Sigmoid colon (tissue), 7 donors: Measurements from ENCODE around the gene ALOX5. TPM values are rescaled to one million over a fixed set of nuclear protein-coding genes. Genes with fewer than 3 reads are reported as not detected.

Experiments
- DNase-seq: peaks from one replicate; pipeline ENCODE4 v3.0.0-alpha.2; 2019
- H3K27ac ChIP-seq, 4 donors: fragments of 200-600 bp; sonication (generic); one replicate each; pipeline ENCODE4 v1.5.1; 2016 to 2019; ENCODE audit warnings: mild to moderate bottlenecking in 1 of 4
- H3K27me3 ChIP-seq, 3 donors: fragments of 200-600 bp; sonication (generic); one replicate each; pipeline ENCODE4 v1.5.1; 2019; ENCODE audit warnings: mild to moderate bottlenecking in 1 of 3
- H3K36me3 ChIP-seq, 4 donors: fragments of 200-600 bp; sonication (generic); one replicate each; pipeline ENCODE4 v1.5.1; 2016 to 2019
- H3K4me1 ChIP-seq, 4 donors: fragments of 200-600 bp; sonication (generic); one replicate each; pipeline ENCODE4 v1.5.1; 2017 to 2019
- H3K4me3 ChIP-seq, 4 donors: fragments of 200-600 bp; sonication (generic); one replicate each; pipeline ENCODE4 v1.5.1; 2017 to 2019; ENCODE audit warnings: mild to moderate bottlenecking in 2 of 4, moderate library complexity in 1 of 4
- H3K9me3 ChIP-seq, 4 donors: fragments of 200-600 bp in 3 of 4; sonication (generic) in 3 of 4; one replicate each; pipeline versions ENCODE4 v1.5.1 to v1.6.1; 2013 to 2019
- CTCF ChIP-seq, 4 experiments: fragments of 450-650 bp in 3 of 4; fragments of 200-600 bp in 1 of 4; IDR thresholded peaks; one replicate each; pipeline ENCODE4 v1.5.1; 2016 to 2019; ENCODE audit warnings: antibody characterized with exemption in 4 of 4, mild to moderate bottlenecking in 3 of 4, moderate library complexity in 2 of 4
- EP300 ChIP-seq, 4 donors: sonication (generic); formaldehyde crosslinking; IDR thresholded peaks; one replicate each; pipeline ENCODE4 v1.6.1; 2017; ENCODE audit warnings: antibody characterized with exemption in 4 of 4
- POLR2A ChIP-seq, 2 donors: fragments of 450-650 bp; IDR thresholded peaks; one replicate each; pipeline ENCODE4 v1.6.1; 2016; ENCODE audit warnings: antibody characterized with exemption in 2 of 2, mild to moderate bottlenecking in 2 of 2, moderate library complexity in 2 of 2
- POLR2AphosphoS5 ChIP-seq, 4 donors: sonication (generic); formaldehyde crosslinking; IDR thresholded peaks; one replicate each; pipeline ENCODE4 v1.6.1; 2017; ENCODE audit warnings: antibody characterized with exemption in 4 of 4
- WGBS, 2 donors: extraction: QIAGEN DNeasy Blood & Tissue Kit; methylation state at CpG; one replicate each; pipeline ENCODE4 v1.1.7; 2013; 5-methylcytosine and 5-hydroxymethylcytosine counted together
- intact Hi-C: fragments of 100-400 bp; cut with DNase I; formaldehyde crosslinking; loops from one replicate; pipeline ENCODE4 v1.15.1; 2023
- polyA plus RNA-seq, 3 donors: library from polyadenylated mRNA; stranded (reverse); fragments of 200-250 nt; gene quantifications; one replicate each; pipeline ENCODE4 v1.2.3, GENCODE V29; 2013
- total RNA-seq, 4 donors: library from RNA; depleted of rRNA; stranded (reverse); fragments of >200 nt; gene quantifications; one replicate each; pipeline ENCODE4 v1.1.0, GENCODE V29; 2016
- donor health status: healthy with polysubstance abuse.
- donor health status: Bipolar disorder and iron deficiency.
- donor health status: healthy.

ALOX5 gene
- total and polyA plus RNA-seq, 7 donors: 7.2 to 31.9 (median 23.2) TPM

DNA sequence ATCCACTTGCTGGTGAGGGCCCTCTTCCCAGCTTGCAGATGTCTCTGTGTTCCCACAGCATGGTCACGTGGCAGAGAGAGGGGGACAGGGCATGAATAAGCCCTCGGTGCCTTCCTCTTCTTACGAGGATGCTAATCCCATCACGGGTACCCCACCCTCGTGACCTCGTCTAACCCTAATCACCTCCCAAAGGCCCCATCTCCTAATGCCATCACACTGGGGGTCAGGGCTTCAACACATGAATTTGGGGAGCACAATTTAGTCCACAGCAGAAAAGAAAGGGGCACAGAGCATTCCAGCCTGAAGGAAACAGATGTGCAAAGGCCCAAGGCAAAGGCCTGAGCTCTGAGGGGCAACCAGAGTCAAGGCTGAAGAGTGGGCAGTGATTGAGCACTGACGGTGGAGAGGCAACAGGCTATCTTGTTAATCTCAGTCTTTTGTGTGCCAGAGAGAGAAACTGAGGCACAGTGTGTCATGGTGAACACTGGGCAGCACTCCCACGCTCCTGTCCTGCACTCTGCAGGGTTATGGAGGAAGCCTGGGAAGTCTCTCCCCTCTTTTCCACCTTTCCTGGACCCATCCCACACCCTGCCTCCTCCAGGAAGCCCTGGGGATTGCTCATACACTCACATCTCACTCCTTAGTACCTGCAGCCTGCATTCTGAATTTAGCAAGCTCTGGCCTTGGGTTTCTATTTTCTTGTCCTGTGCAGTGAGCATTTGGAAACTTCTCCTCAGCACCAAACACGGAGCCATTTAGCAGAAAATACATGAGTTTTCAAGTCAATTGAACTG lies 49.0 kb downstream of the ALOX5 start:
- TF ChIP-seq CTCF (IDR thresholded peaks at IDR 0.05) (no peak), POLR2AphosphoS5 (IDR thresholded peaks at IDR 0.05) (no peak), EP300 (IDR thresholded peaks at IDR 0.05) (no peak), POLR2A (IDR thresholded peaks at IDR 0.05) (no peak)
- H3K27me3 ChIP-seq: peaks cover 0 to 12% (median 9%) of the 10 kb centered on the region in 3 donors
- WGBS, 2 donors: 86 to 90% methylated on average over 9 of the region's 9 CpGs

GRCh38 chr10:45423976-45424499 lies 50.0 kb downstream of the ALOX5 start:
- intact Hi-C loops: no loop called here
- H3K4me3 ChIP-seq: no peak overlapping the region

More for the DNA sequence above, 49.0 kb downstream of the ALOX5 start:
- Histone ChIP-seq H3K4me3 (no peak overlapping the region), H3K27ac (no peak overlapping the region), H3K9me3 (no peaks in the 10 kb centered on the region), H3K36me3 (no peaks in the 10 kb centered on the region), H3K4me1 (peaks cover 0 to 32% (median 21%) of the 10 kb centered on the region in 4 donors)
- no peak for DNase-seq
- intact Hi-C loops: no loop called here

DNA sequence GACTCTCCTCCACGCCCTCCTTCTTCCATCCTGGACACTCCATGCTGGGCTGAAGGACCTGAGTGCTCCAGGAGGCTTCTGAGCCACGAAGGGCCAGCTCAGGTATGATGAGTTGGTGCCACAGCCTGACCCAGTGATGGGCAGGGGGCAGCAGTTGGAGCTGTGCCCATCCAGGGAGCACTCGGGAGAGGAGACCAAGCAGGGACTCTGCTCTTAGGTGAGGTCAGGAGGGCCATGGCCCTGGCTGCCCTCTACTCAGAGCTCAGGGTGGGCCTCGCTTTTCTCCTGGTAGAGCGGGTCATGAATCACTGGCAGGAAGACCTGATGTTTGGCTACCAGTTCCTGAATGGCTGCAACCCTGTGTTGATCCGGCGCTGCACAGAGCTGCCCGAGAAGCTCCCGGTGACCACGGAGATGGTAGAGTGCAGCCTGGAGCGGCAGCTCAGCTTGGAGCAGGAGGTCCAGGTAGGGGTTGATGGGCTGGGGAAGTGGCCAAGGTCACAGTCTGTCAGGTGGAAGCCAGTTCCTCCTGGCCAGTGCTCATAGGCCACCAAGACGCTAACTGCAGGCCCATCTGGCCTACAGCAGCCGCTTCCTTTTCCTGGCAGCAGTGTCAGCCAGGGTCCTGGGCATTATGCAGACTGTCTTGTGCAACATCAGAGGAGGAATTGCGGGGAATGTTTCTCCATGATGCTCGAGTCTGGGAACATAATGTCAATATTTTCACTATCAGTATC lies 50.8 kb downstream of the ALOX5 start:
- H3K27ac ChIP-seq: peak overlapping the region in 2 of 4 donors; percentile 9 to 27
- H3K4me1 ChIP-seq: peaks cover 0 to 21% (median 16%) of the 10 kb centered on the region in 4 donors
- H3K36me3 ChIP-seq: no peaks in the 10 kb centered on the region
- TF ChIP-seq CTCF (IDR thresholded peaks at IDR 0.05) (no peak), EP300 (IDR thresholded peaks at IDR 0.05) (peak in 1 of 4 donors; percentile 12), POLR2AphosphoS5 (IDR thresholded peaks at IDR 0.05) (peak in 2 of 4 donors; percentile 45 to 56), POLR2A (IDR thresholded peaks at IDR 0.05) (no peak)
- DNase-seq: peak; percentile 73
- H3K27me3 ChIP-seq: peaks cover 0 to 30% (median 26%) of the 10 kb centered on the region in 3 donors
- H3K9me3 ChIP-seq: no peaks in the 10 kb centered on the region
- 69 to 79% methylated on average over 15 of the region's 15 CpGs for WGBS, 2 donors
- H3K4me3 ChIP-seq: no peak overlapping the region
- intact Hi-C loops: no loop called here

More at GRCh38 chr10:45423976-45424499, 50.0 kb downstream of the ALOX5 start:
- Histone ChIP-seq H3K4me1 (peaks cover 0 to 25% (median 18%) of the 10 kb centered on the region in 4 donors), H3K27ac (no peak overlapping the region), H3K27me3 (peaks cover 0 to 22% (median 18%) of the 10 kb centered on the region in 3 donors), H3K9me3 (no peaks in the 10 kb centered on the region), H3K36me3 (no peaks in the 10 kb centered on the region)
- TF ChIP-seq POLR2AphosphoS5 (IDR thresholded peaks at IDR 0.05): no peak
- no peak for TF ChIP-seq CTCF (IDR thresholded peaks at IDR 0.05)
- no peak for TF ChIP-seq POLR2A (IDR thresholded peaks at IDR 0.05)
- TF ChIP-seq EP300 (IDR thresholded peaks at IDR 0.05): no peak
- DNase-seq: no peak
- 91 to 94% methylated on average over 7 of the region's 7 CpGs for WGBS, 2 donors

DNA sequence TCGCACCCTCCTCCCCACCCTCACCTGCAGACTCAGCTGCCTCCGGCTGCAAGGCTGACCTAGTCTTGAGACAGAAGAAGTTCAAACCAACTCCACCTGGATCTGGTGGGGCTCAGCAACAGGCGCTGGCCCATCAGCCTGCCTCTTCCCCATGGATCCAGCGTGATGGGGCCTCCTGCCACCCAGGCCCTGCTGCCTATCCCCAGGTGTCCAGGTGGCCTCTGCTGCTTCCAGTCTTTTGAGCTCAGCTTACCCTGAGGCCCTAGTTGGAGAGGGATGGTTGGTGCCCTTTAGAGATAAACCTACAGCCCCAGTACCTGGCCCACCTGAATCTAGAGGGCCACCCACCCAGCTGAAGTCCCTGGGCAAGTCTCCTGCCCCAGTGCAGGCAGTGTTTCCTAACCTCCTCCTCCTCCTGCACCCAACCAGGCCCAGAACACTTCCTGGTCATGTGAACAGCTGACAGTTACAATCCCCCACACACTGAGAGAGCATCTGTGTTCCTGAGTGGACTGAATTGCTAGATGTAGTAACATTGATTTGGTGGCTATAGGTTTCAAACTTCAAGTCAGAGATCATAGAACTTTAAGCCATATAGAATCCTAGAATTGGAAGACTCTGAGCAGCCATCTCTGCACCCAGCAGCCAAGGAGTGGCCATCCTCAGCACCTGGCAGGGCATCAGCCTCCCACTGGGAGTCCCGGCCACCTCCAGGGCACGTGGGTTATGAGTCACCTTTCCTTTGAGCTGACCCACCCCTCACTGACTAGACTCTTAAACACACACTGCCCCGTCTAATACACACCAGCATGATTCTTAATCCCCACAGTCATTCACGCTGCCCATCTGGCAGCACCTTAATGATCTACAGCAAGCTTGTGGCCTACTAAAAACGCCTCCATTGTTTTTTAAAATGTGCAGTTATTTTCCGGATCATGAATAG lies 51.9 kb downstream of the ALOX5 start:
- Histone ChIP-seq H3K4me3 (no peak overlapping the region), H3K27ac (peak overlapping the region in 2 of 4 donors; percentile 4 to 27), H3K4me1 (peaks cover 0 to 10% (median 6%) of the 10 kb centered on the region in 4 donors), H3K27me3 (peaks cover 0 to 30% (median 26%) of the 10 kb centered on the region in 3 donors), H3K36me3 (no peaks in the 10 kb centered on the region), H3K9me3 (no peaks in the 10 kb centered on the region)
- 68 to 80% methylated on average over 10 of the region's 10 CpGs for WGBS, 2 donors
- no peak for TF ChIP-seq CTCF (IDR thresholded peaks at IDR 0.05)
- TF ChIP-seq EP300 (IDR thresholded peaks at IDR 0.05): no peak
- no peak for TF ChIP-seq POLR2AphosphoS5 (IDR thresholded peaks at IDR 0.05)
- TF ChIP-seq POLR2A (IDR thresholded peaks at IDR 0.05): no peak
- intact Hi-C loops: no loop called here
- DNase-seq: no peak
